Endothelial cell of umbilical vein (primary cell): ENCODE data around the gene FOXK1. TPM values are rescaled to one million over a fixed set of nuclear protein-coding genes. Genes with fewer than 3 reads are reported as not detected.

Experiments used
- BruUV-seq: library from RNA; stranded (reverse); fragments of 400-500 nt; replicated peaks from 2 replicates; lab custom pipeline; 2021; lab: Mats Ljungman, UMichigan
- CTCF ChIA-PET: fragments of 300-600, 350-600 bp; sonication (Branson Sonifier 250); formaldehyde crosslinking; loops from one replicate; lab custom pipeline; 2021; ENCODE audit warnings: antibody characterized with exemption, inconsistent platforms; lab: Charles Lee
- POLR2A ChIA-PET: fragments of 300-600, 350-600 bp; sonication (Branson Sonifier 250); formaldehyde crosslinking; loops from one replicate; lab custom pipeline; 2021; ENCODE audit warnings: antibody characterized with exemption, inconsistent platforms; lab: Charles Lee
- DNase-seq: peaks from one replicate; pipeline ENCODE4 v3.0.0-alpha.2; 2011; ENCODE audit warnings: low read depth, low spot score
- FAIRE-seq: peaks from 2 replicates; lab custom pipeline; 2011; peaks lifted over from hg19 to GRCh38; lab: Jason Lieb, UNC
- H2AFZ ChIP-seq: 2 replicates; pipeline ENCODE4 v1.6.0; 2012; ENCODE audit warnings: low read depth, low read length, control low read depth, inconsistent platforms
- H3K27ac ChIP-seq: 2 replicates; pipeline ENCODE4 v1.5.1; 2011; ENCODE audit warnings: low read depth, mild to moderate bottlenecking, control low read depth, low read length, moderate library complexity; ENCODE audit not compliant: insufficient read depth
- H3K27me3 ChIP-seq, 2 experiments: 2 replicates each; pipeline versions ENCODE4 v1.6.0 to v1.6.1; 2011; ENCODE audit warnings: low read length in 2 of 2, mixed read lengths in 1 of 2; ENCODE audit not compliant: control insufficient read depth in 2 of 2, insufficient read depth in 2 of 2
- H3K36me3 ChIP-seq, 2 experiments: 2 replicates in 1 of 2; 3 replicates in 1 of 2; pipeline ENCODE4 v1.5.1; 2011; ENCODE audit warnings: low read length in 2 of 2, mild to moderate bottlenecking in 1 of 2, moderate library complexity in 1 of 2; ENCODE audit not compliant: control insufficient read depth in 2 of 2, insufficient read depth in 2 of 2; ENCODE audit errors: extremely low read depth in 1 of 2
- H3K4me1 ChIP-seq: 3 replicates; pipeline ENCODE4 v1.5.1; 2011; ENCODE audit warnings: mild to moderate bottlenecking, low read length; ENCODE audit not compliant: control insufficient read depth, insufficient read depth; ENCODE audit errors: extremely low read depth
- H3K4me2 ChIP-seq: 2 replicates; pipeline ENCODE4 v1.6.1; 2011; ENCODE audit warnings: low read length, control low read depth, mixed read lengths; ENCODE audit not compliant: insufficient read depth
- H3K4me3 ChIP-seq, 3 experiments: fragments of 200-600 bp in 1 of 3; sonication (generic), shearing (Covaris generic) in 1 of 3; replicated peaks in 1 of 3; 2 replicates each; pipeline ENCODE4 v1.5.1; 2011 to 2016; ENCODE audit warnings: control low read depth in 3 of 3, low read length in 3 of 3, mild to moderate bottlenecking in 2 of 3, inconsistent platforms in 1 of 3, low read depth in 1 of 3, moderate library complexity in 1 of 3; ENCODE audit not compliant: insufficient read depth in 1 of 3
- H3K79me2 ChIP-seq: 2 replicates; pipeline ENCODE4 v1.6.0; 2012; ENCODE audit warnings: low read length, inconsistent platforms; ENCODE audit not compliant: control insufficient read depth, insufficient read depth
- H3K9ac ChIP-seq: replicated peaks from 2 replicates; pipeline ENCODE3; 2011; ENCODE audit warnings: low read length, control low read depth; ENCODE audit not compliant: insufficient read depth; ENCODE audit errors: extremely low read depth
- H3K9me1 ChIP-seq: replicated peaks from 3 replicates; pipeline ENCODE4 v1.6.0; 2011; ENCODE audit warnings: mild to moderate bottlenecking, low read length; ENCODE audit not compliant: control insufficient read depth, insufficient read depth; ENCODE audit errors: extremely low read depth
- H3K9me3 ChIP-seq: replicated peaks from 2 replicates; pipeline ENCODE4 v1.5.1; 2012; ENCODE audit warnings: low read length, inconsistent platforms; ENCODE audit not compliant: control insufficient read depth, insufficient read depth
- H4K20me1 ChIP-seq: replicated peaks from 2 replicates; pipeline ENCODE3; 2011; ENCODE audit warnings: mild to moderate bottlenecking, low read length; ENCODE audit not compliant: control insufficient read depth, insufficient read depth; ENCODE audit errors: extremely low read depth
- CTCF ChIP-seq, 2 donors: IDR thresholded peaks; 1 replicate in 1 of 2; 2 replicates in 1 of 2; pipeline ENCODE4 v1.5.1; 2011; ENCODE audit warnings: low read length in 2 of 2, mild to moderate bottlenecking in 2 of 2, moderate library complexity in 2 of 2, control low read depth in 1 of 2, inconsistent platforms in 1 of 2, low read depth in 1 of 2; ENCODE audit not compliant: insufficient read depth in 1 of 2; ENCODE audit errors: extremely low read depth in 1 of 2
- EZH2 ChIP-seq: IDR thresholded peaks from 2 replicates; pipeline ENCODE4 v1.6.1; 2012; ENCODE audit warnings: borderline replicate concordance, low read depth, mild to moderate bottlenecking, moderate library complexity, low read length, inconsistent platforms; ENCODE audit not compliant: severe bottlenecking
- FOS ChIP-seq: IDR thresholded peaks from 2 replicates; pipeline ENCODE4 v1.6.1; 2011; ENCODE audit warnings: mild to moderate bottlenecking, low read length, moderate library complexity, borderline replicate concordance; ENCODE audit not compliant: insufficient read depth
- GATA2 ChIP-seq: IDR thresholded peaks from 2 replicates; pipeline ENCODE4 v1.7.0; 2011; ENCODE audit warnings: low read depth, mild to moderate bottlenecking, moderate library complexity, mixed read lengths, low read length; ENCODE audit not compliant: insufficient read length, insufficient read depth
- JUN ChIP-seq: IDR thresholded peaks from 2 replicates; pipeline ENCODE4 v1.6.1; 2011; ENCODE audit warnings: borderline replicate concordance, low read depth; ENCODE audit not compliant: insufficient read length, insufficient read depth
- MAX ChIP-seq: IDR thresholded peaks from 2 replicates; pipeline ENCODE4 v1.6.1; 2011; ENCODE audit not compliant: insufficient read depth, insufficient read length
- MYC ChIP-seq: IDR thresholded peaks from one replicate; pipeline ENCODE4 v1.6.1; 2011; ENCODE audit warnings: mild to moderate bottlenecking, low read depth, low read length
- POLR2A ChIP-seq: IDR thresholded peaks from 2 replicates; pipeline ENCODE4 v1.6.1; 2012; ENCODE audit warnings: low read depth, mild to moderate bottlenecking, control low read depth, low read length
- POLR2AphosphoS5 ChIP-seq: IDR thresholded peaks from 2 replicates; pipeline ENCODE4 v1.6.1; 2012; ENCODE audit warnings: low read depth, mild to moderate bottlenecking, control low read depth, low read length, moderate library complexity; ENCODE audit not compliant: insufficient read depth
- dilution Hi-C: fragments of 300-500 bp; cut with MboI; formaldehyde crosslinking; loops from one replicate; pipeline ENCODE4 v1.15.0; 2019; ENCODE audit warnings: low sequenced_read_pairs; ENCODE audit not compliant: extremely low pct_ligation_motif_present
- intact Hi-C: fragments of 100-400 bp; cut with micrococcal nuclease; formaldehyde crosslinking; loops from one replicate; pipeline ENCODE4 v1.10.0; 2022
- polyA plus RNA-seq, 4 experiments: library from polyadenylated mRNA; depleted of rRNA in 3 of 4; stranded (reverse) in 3 of 4; unstranded in 1 of 4; fragments of >200 nt; gene quantifications; 2 replicates each; pipeline versions ENCODE4 v1.2.1 to v1.2.3, GENCODE V29; 2011 to 2012; ENCODE audit warnings: missing spikeins in 1 of 4
- total RNA-seq: library from RNA; stranded (reverse); gene quantifications from 2 replicates; pipeline ENCODE4 v1.2.3, GENCODE V29; 2021

The FOXK1 gene
- total and polyA plus RNA-seq, 2 donors (not counting 3 experiments of a cell fraction or from before 2014, with no cell fraction given), result 8.0 to 52.1 TPM

- no peaks in the 10 kb centered on the region for H3K9me3 ChIP-seq
- CTCF ChIA-PET, result interaction anchor here (0.9 to 1.1 kb wide), 2 partner anchors 8 to 16 kb away, joined by 3 to 4 read pairs; no protein-coding TSS in a partner anchor
- no peaks in the 10 kb centered on the region for H3K4me1 ChIP-seq
- TF ChIP-seq POLR2A (no peak), POLR2AphosphoS5 (no peak), GATA2 (no peak), MYC (no peak), JUN (no peak), CTCF (IDR thresholded peaks at IDR 0.05; ENCODE audit: extremely low read depth in 1 of 2, insufficient read depth in 1 of 2, low read depth in 1 of 2, low read length in 2 of 2) (no peak), FOS (no peak), MAX (no peak), EZH2 (no peak)
- no peaks in the 10 kb centered on the region for H3K27me3 ChIP-seq
- H3K9ac ChIP-seq, result no peak overlapping the region
- no peak overlapping the region for H2AFZ ChIP-seq
- H3K9me1 ChIP-seq, result no peaks in the 10 kb centered on the region
- no peak overlapping the region for H3K4me2 ChIP-seq
- POLR2A ChIA-PET, result no interaction called here
- FAIRE-seq (no peak), DNase-seq (no peak)
- no peak overlapping the region for H3K4me3 ChIP-seq
- intact Hi-C loops (no loop called here), dilution Hi-C loops (no loop called here)
- no peaks in the 10 kb centered on the region for H3K79me2 ChIP-seq
- no peaks in the 10 kb centered on the region for H3K36me3 ChIP-seq
- no peaks in the 10 kb centered on the region for H4K20me1 ChIP-seq
- no peak overlapping the region for H3K27ac ChIP-seq
- BruUV-seq, result no TSS peak
Observed at GRCh38 chr7:4808565-4808964, 126.5 kb downstream of the FOXK1 start.
